B cell (primary cell): ENCODE data around the gene PDZRN3.

Experiments
- CTCF ChIP-seq: fragments of 200-600 bp; IDR thresholded peaks from one replicate; pipeline ENCODE4 v1.8.0; 2022; ENCODE audit warnings: antibody characterized with exemption, mild to moderate bottlenecking
- EZH2 ChIP-seq: IDR thresholded peaks from 2 replicates; pipeline ENCODE4 v1.6.1; 2012; ENCODE audit warnings: borderline replicate concordance, low read depth, mild to moderate bottlenecking, moderate library complexity, low read length; ENCODE audit not compliant: insufficient read depth, poor library complexity, severe bottlenecking

DNA sequence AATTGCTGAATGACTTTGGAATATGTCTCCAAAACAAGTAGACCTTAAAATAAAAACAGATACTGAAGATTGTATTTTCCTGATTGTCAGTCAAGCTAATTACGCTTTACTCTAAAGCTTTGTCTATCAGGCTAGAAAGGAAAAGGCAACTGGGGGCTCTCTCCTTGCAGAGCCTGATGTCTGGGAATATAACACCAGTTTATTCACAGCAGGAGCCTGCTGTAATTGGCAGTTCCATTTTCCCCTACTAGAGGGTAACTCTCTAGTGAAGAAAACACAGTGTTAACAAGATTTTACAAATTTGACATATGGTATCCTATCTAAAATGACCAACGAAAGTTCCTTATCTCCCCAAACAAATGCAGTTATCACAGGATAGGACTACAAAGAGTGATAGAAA is 158.8 kb downstream of the PDZRN3 start:
- TF ChIP-seq CTCF (no peak), EZH2 (no peak)
